Gastrocnemius medialis (tissue), 4 donors: ENCODE results near the gene CMTM7.

ENCODE experiments used
- CTCF ChIP-seq, 5 experiments: fragments of 450-650 bp in 3 of 5; fragments of 200-600 bp in 2 of 5; sonication (generic) in 2 of 5; IDR thresholded peaks in 4 of 5; conservative IDR thresholded peaks in 1 of 5; 1 replicate in 4 of 5; 2 replicates in 1 of 5; pipeline ENCODE4 v1.5.1; 2016 to 2019; ENCODE audit warnings: antibody characterized with exemption in 5 of 5, mild to moderate bottlenecking in 3 of 5, moderate library complexity in 3 of 5
- POLR2A ChIP-seq, 2 donors: fragments of 450-650 bp; IDR thresholded peaks; one replicate each; pipeline ENCODE4 v1.6.1; 2017; ENCODE audit warnings: antibody characterized with exemption in 2 of 2, mild to moderate bottlenecking in 2 of 2, moderate library complexity in 2 of 2

- TF ChIP-seq CTCF (IDR thresholded peaks at IDR 0.05 in 4 of 5, conservative IDR thresholded peaks at IDR 0.05 in 1 of 5): no peak
- no peak for TF ChIP-seq POLR2A (IDR thresholded peaks at IDR 0.05)
These were observed 104.0 kb downstream of the CMTM7 start for GRCh38 chr3:32495609-32496008.
